ENCODE data around the gene NF2.
A peak's percentile ranks its signal among the peaks of the same experiment; 100 is the strongest.

The NF2 gene

GRCh38 chr22:29719899-29720645 lies 116.6 kb downstream of the NF2 start, which contains the start of gene CABP7:
Gene CABP7 (plus strand): TSS chr22:29720003. CDS start chr22:29720425, 422 bp downstream.
- DNase-seq = peak in 1 of 51 donors; percentile 14

GRCh38 chr22:29720811-29721323 lies 117.4 kb downstream of the NF2 start:
- DNase-seq = no peak

- no peak for DNase-seq
Observed at GRCh38 chr22:29722151-29722550, 118.7 kb downstream of the NF2 start.

- DNase-seq = no peak
Observed at GRCh38 chr22:29722587-29722986, 119.2 kb downstream of the NF2 start.

GRCh38 chr22:29723766-29724165 lies 120.3 kb downstream of the NF2 start:
- DNase-seq = no peak

GRCh38 chr22:29724843-29725242 lies 121.4 kb downstream of the NF2 start:
- DNase-seq = no peak

GRCh38 chr22:29726106-29726505 lies 122.7 kb downstream of the NF2 start:
- no peak for DNase-seq

- DNase-seq = no peak
Observed at GRCh38 chr22:29726512-29727130, 123.2 kb downstream of the NF2 start.

GRCh38 chr22:29727131-29727523 lies 123.7 kb downstream of the NF2 start:
- DNase-seq = peak in 10 of 51 donors; percentile 3 to 42 (median 17)

- DNase-seq = no peak
Observed at GRCh38 chr22:29729161-29729560, 125.7 kb downstream of the NF2 start.

GRCh38 chr22:29731058-29731850 lies 127.8 kb downstream of the NF2 start:
- DNase-seq = no peak

- no peak for DNase-seq
Observed at GRCh38 chr22:29732883-29733282, 129.4 kb downstream of the NF2 start.

GRCh38 chr22:29733362-29734201 lies 130.1 kb downstream of the NF2 start:
- peak in 4 of 51 donors; percentile 7 to 13 (median 8) for DNase-seq

GRCh38 chr22:29734406-29734805 lies 131.0 kb downstream of the NF2 start:
- DNase-seq = peak in 1 of 51 donors; percentile 12

- no peak for DNase-seq
Observed at GRCh38 chr22:29734838-29735237, 131.4 kb downstream of the NF2 start.

- no peak for DNase-seq
Observed at GRCh38 chr22:29735416-29735815, 132.0 kb downstream of the NF2 start.

GRCh38 chr22:29737251-29738117 lies 134.1 kb downstream of the NF2 start:
- DNase-seq = peak in 23 of 51 donors; percentile 8 to 56 (median 30)

- no peak for DNase-seq
Observed at GRCh38 chr22:29738118-29738815, 134.8 kb downstream of the NF2 start.

GRCh38 chr22:29739346-29739875 lies 136.0 kb downstream of the NF2 start:
- DNase-seq = no peak

All from hypothalamus (tissue), 51 donors.